GM18909 (cell line): ENCODE measurements around the gene MED8.

Experiments used
- ATAC-seq: cut with Tn5 transposase; IDR thresholded peaks from one replicate; pipeline ENCODE4 v1.9.1; 2021; ENCODE audit warnings: mild to moderate bottlenecking; ENCODE audit not compliant: unreplicated experiment, poor library complexity

MED8 gene

DNA sequence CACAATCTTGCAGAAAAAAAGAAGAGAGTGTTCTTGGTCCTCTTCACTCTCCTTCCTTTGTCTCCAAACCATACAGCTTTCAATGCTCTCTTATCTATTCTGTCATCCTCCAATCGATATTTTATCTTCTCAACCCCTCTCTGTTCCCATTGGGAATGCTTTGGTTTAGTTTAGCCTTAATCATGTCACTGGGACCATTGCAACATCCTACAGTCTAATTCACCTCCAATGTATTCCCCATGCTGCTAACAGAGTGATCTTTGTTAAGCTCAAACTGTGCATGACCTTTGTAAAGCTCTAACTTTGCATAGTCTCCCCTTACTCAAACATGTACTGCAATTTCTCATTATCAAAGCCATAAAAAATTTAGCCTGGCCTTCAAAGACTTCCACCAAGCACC is 49.0 kb downstream of the MED8 start:
- no peak for ATAC-seq

- no peak for ATAC-seq
These were observed 49.9 kb downstream of the MED8 start for GRCh38 chr1:43339584-43340232.

DNA sequence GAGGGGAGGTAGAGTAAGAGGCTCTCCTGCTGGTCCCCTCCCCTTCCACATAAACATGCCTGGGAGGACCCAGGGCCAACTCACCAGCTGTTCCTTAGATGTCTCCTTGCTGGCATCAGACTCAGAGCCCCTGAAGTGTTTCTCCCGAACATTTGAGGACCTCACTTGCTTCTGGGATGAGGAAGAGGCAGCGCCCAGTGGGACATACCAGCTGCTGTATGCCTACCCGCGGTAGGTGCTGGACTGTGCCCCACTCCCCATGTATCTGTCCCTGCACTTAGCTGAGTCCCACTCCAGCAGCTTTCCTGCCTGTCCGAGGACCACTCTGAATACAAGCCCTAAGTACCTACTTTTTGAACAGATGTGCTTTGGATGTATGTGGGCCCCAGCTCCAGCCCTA is 51.6 kb downstream of the MED8 start:
- no peak for ATAC-seq

GRCh38 chr1:43337588-43337987 is 52.0 kb downstream of the MED8 start, which contains the start of gene MPL:
Gene MPL, plus strand, starts transcription at chr1:43337818. Its CDS starts 31 bp downstream, at chr1:43337849.
- no peak for ATAC-seq

DNA sequence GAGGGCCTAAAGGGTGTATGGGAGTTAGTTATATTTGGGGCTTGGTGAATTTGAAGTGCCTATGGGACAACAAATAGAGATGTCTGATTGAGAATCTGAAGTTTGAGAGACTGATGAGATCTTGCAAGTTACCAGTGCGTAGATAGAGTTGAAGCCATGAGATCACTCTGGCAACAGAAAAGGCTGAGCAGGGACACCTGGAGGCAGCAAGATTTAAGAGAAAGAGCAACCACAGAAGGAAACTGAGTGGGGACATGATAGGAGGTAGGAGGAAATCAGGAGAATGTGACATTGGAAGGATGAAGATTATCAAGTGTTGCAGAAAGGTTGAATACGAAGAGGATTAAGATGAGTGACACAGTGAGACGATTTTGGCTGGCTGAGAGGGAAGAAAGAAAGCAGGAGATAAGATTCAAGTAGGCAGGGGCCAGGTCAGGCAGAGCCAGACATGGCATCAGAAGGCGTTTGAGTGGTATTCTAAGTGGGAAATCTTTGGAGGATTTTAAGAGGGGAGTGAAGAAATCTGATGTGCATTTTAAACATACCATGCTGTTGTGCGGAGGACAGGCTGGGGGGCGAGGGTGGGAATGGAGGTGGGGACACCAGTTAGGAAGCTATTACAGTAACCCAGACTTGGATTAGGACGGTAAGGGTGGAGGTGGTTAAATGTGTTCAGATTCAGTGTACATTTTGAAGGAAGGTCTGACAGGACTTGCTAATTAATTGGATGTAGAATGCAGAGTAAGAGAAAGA is 55.0 kb downstream of the MED8 start:
- no peak for ATAC-seq
